GM21737 (cell line): ENCODE results near the gene KRT40.

ENCODE experiments used
- ATAC-seq: cut with Tn5 transposase; IDR thresholded peaks from one replicate; pipeline ENCODE4 v1.9.1; 2021; ENCODE audit warnings: mild to moderate bottlenecking, moderate library complexity; ENCODE audit not compliant: unreplicated experiment

Gene KRT40

GRCh38 chr17:40953881-40954280 lies 30.2 kb downstream of the KRT40 start:
- no peak for ATAC-seq

DNA sequence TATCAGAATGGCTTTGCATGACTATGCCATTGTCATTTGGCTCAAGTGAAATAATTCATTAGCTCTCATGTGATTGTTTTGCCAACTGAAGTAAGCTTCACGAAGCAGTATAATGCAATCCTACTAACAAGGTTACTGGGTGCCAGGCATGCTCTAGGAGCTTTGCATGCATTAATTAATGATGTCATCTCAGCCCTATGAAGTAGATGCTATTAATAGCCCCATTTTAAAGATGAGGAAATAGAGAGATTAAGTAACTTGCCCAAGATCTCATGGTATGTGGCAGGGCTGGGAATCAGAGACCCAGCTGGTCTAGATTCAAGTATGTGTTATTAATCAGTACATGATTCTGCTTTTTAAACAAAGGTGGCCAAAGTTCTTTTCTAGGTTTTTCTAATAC lies 31.5 kb downstream of the KRT40 start:
- ATAC-seq, result no peak

- ATAC-seq, result no peak
Measured at GRCh38 chr17:40952154-40952553, 32.0 kb downstream of the KRT40 start.

- ATAC-seq, result no peak
Measured at GRCh38 chr17:40951011-40951622, 33.0 kb downstream of the KRT40 start.

GRCh38 chr17:40950176-40950575 lies 34.0 kb downstream of the KRT40 start:
- no peak for ATAC-seq

DNA sequence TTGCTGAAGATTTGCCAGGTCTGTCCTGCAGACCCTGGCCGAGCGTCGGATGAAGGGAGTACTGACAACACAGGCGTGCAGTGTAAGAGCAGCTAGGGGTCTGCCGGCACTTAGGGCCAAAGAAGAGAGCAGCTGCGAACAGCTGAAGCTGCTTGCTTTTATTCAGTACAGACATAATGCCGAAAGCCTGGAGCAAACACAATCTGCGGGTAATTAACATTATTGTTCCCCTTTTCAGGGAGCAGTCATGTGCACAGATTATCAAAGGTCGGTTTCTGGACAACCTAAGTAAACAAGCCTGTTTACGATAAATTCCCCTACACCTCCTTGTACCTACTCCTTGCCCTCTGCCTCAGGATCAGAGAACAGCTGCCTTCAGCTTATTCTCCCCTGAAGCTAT lies 34.7 kb downstream of the KRT40 start:
- no peak for ATAC-seq

- no peak for ATAC-seq
Measured at GRCh38 chr17:40947929-40948328, 36.2 kb downstream of the KRT40 start.

DNA sequence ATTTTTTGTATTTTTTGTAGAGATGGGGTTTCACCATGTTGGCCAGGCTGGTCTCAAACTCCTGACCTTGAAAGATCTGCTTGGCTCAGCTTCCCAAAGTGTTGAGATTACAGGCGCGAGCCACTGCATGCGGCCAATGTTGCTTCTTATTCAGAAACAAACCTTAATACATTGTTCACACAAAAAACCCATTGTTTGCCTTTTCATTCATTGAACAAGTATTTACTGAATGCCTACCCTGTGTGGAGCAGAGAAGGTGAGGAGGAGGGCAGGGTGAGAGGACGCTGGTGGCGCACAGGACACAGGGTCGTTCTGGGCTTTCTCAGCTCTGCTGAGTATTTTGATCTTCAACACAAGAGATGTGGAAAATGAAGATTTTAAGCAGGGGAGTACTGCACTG lies 38.7 kb downstream of the KRT40 start:
- ATAC-seq, result no peak

GRCh38 chr17:40944531-40944930 lies 39.6 kb downstream of the KRT40 start:
- no peak for ATAC-seq

GRCh38 chr17:40942553-40942952 lies 41.6 kb downstream of the KRT40 start:
- ATAC-seq, result no peak

- no peak for ATAC-seq
Measured at GRCh38 chr17:40940266-40940665, 43.9 kb downstream of the KRT40 start.

DNA sequence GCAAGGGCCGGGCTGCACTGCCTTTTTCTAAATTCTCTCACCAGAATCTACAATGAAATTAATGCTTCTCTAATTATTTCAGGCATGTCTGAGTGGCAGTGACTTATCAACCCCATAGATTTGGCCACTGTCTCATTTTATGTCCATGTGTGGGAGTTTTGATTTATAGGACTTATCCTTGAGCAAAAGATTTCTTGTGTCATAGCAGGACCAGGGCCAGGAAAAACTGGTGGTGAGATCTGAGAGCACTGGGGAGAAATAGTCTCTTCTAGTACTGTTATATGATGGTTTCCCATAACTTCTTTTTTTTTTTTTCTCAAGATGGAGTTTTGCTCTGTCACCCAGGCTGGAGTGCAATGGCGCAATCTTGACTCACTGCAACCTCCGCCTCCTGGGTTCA lies 45.1 kb downstream of the KRT40 start:
- no peak for ATAC-seq

- ATAC-seq, result no peak
Measured at GRCh38 chr17:40937384-40937819, 46.7 kb downstream of the KRT40 start, which contains the start of gene KRT23. TSS of gene KRT23 (minus strand) at chr17:40937646. CDS start at chr17:40936603, 1,043 bp downstream.

- no peak for ATAC-seq
Measured at GRCh38 chr17:40936976-40937375, 47.1 kb downstream of the KRT40 start.

DNA sequence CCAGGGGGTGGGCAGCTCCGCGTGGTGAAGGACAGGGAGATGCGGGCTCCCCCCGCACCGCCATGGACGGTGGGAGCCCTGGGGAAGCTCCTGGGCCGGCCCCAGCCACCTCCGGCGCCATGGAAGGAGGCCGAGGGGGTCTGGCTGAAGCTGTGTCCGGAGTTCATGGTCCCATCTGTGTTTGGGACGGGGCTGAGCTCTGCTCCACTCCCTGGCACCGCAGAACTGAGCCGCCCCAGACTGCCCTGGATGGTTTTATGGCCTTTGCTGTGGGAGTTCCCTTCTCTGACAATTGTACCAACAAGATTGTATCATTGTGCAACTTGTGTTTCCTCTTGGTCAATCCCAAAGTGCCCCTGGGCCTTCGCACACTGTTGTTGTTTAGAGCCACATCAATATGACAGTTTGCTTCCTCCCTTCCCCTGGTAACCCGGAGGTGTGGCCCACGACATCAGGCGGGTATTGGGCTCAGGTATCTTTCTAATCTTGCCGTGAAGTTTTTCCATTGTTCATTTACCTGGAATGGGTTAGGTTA lies 47.6 kb downstream of the KRT40 start:
- ATAC-seq, result no peak

DNA sequence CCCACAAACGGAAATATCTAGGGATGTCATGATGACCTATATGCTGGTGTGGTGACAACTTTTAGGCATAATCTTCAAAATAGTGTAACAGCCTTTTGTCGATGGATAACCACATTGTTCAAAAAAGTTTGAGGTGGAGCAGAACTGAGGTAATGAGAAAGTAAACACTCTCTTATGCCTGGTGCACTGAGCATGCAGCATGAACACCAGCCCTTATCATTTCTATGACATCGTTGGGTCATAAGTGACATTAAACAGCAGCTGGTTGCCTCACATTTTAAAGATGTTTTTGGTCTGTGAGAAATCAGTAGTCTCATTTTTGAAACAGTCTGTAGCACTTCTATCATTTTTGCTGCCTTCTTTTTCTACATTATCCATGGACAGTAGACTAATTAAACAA lies 48.5 kb downstream of the KRT40 start:
- no peak for ATAC-seq

DNA sequence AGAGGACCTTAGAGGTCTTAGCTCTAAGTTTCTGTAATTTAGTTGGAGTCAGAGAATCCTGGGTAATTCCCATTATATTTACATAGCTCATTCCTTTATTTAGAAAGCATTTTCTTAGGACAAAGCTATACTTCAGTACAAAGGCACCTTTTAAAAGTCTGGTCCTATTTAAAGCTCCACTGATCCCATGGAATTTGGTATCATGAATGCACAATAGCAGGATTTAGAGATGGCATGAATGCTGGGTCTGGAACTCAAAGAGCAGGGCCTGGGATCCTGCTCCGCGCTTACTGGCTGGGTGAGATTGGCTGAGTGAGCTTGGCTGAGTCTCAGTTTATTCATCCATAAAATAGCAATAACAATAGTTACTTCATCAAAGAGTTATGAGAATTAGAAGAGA lies 51.5 kb downstream of the KRT40 start:
- no peak for ATAC-seq

DNA sequence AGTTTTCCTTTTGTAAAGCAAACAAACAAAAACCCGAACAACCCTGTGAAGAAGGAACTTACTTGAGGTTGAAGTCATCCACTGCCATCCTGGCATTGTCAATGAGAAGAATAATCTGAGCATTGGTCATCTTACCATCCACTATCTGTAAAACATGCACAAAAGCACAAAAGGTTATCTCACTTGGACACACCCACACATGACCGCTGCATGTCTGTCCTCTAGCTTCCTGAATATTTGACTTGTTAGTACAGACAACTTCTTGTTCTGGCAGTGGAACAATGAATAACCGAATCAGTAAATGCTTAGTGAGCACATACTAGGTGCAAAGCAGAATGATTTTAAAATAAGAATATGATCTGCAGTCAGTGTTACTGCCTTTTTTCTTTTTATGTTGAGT lies 52.8 kb downstream of the KRT40 start:
- no peak for ATAC-seq
